Adrenal gland (tissue), 12 donors: ENCODE results near the gene FAM83D. TPM values are rescaled to one million over a fixed set of nuclear protein-coding genes. Genes with fewer than 3 reads are reported as not detected.

Experiments
- DNase-seq, 7 donors: peaks; one replicate each; pipeline ENCODE4 v3.0.0-alpha.2; 2019 to 2020
- H3K27ac ChIP-seq, 5 donors: fragments of 200-600 bp; sonication (generic) in 4 of 5; 1 replicate in 3 of 5; 2 replicates in 2 of 5; pipeline versions ENCODE4 v1.5.1 to v1.8.0; 2016 to 2020; ENCODE audit warnings: mild to moderate bottlenecking in 1 of 5
- H3K27me3 ChIP-seq: fragments of 200-600 bp; 2 replicates; pipeline ENCODE4 v1.8.0; 2021
- H3K36me3 ChIP-seq, 2 donors: fragments of 200-600 bp; replicated peaks in 1 of 2; 1 replicate in 1 of 2; 2 replicates in 1 of 2; pipeline versions ENCODE4 v1.5.1 to v1.8.0; 2018 to 2022
- H3K4me1 ChIP-seq, 2 donors: fragments of 200-600 bp; replicated peaks in 1 of 2; 1 replicate in 1 of 2; 2 replicates in 1 of 2; pipeline versions ENCODE4 v1.5.1 to v1.8.0; 2018 to 2021
- H3K4me3 ChIP-seq, 4 donors: fragments of 200-600 bp; sonication (generic) in 3 of 4; one replicate each; pipeline ENCODE4 v1.5.1; 2016 to 2018
- H3K9me3 ChIP-seq, 3 donors: fragments of 200-600 bp; sonication (generic) in 1 of 3; replicated peaks in 1 of 3; 1 replicate in 2 of 3; 2 replicates in 1 of 3; pipeline versions ENCODE4 v1.5.1 to v1.8.0; 2016 to 2021
- CTCF ChIP-seq, 6 experiments: fragments of 450-650 bp in 4 of 6; fragments of 200-600 bp in 2 of 6; sonication (generic) in 1 of 6; IDR thresholded peaks; 1 replicate in 5 of 6; 2 replicates in 1 of 6; pipeline versions ENCODE4 v1.5.1 to v1.8.0; 2016 to 2021; ENCODE audit warnings: antibody characterized with exemption in 6 of 6, mild to moderate bottlenecking in 2 of 6, moderate library complexity in 1 of 6
- POLR2A ChIP-seq, 2 donors: fragments of 450-650 bp; IDR thresholded peaks; one replicate each; pipeline ENCODE4 v1.6.1; 2017; ENCODE audit warnings: antibody characterized with exemption in 2 of 2, mild to moderate bottlenecking in 2 of 2, moderate library complexity in 1 of 2
- WGBS, 4 donors: extraction: QIAGEN DNeasy Blood & Tissue Kit in 2 of 4; methylation state at CpG; one replicate each; pipeline versions ENCODE4 v1.1.5 to v1.1.7; 2013 to 2017; 5-methylcytosine and 5-hydroxymethylcytosine counted together
- intact Hi-C, 2 donors: fragments of 100-400 bp; cut with DNase I; formaldehyde crosslinking; loops; one replicate each; pipeline versions ENCODE4 v1.14.1 to v1.15.0; 2022 to 2023
- polyA plus RNA-seq, 3 donors: library from polyadenylated mRNA; stranded (reverse); fragments of 200-250 nt in 2 of 3; fragments of 350-450 nt in 1 of 3; fragmentation: Illumina TruSeq in 1 of 3; extraction: RNeasy Lipid Tissue Mini Kit (QIAGEN cat#74804) in 1 of 3; gene quantifications; one replicate each; pipeline ENCODE4 v1.2.3, GENCODE V29; 2013 to 2014
- total RNA-seq, 9 donors: library from RNA; depleted of rRNA in 4 of 9; stranded (reverse); fragments of >200 nt in 4 of 9; fragments of 120-200 nt in 1 of 9; fragmentation: NEBNext Ultra II Directional in 1 of 9; extraction: Animal tissue kit (Norgen Biotek cat#: 25700) in 1 of 9; gene quantifications; one replicate each; pipeline versions ENCODE4 v1.1.0 to v1.2.4, GENCODE V29; 2013 to 2023
- donor health status: healthy with polysubstance abuse.
- donor health status: Bipolar disorder and iron deficiency.
- donor health status: DM: yes; HTN: yes; CAD: no.
- donor health status: DM: no; HTN: no; CAD: no.
- donor health status: DM: no; HTN: no; CAD: no.
- donor health status: DM: yes; HTN: yes; CAD: no.

The FAM83D gene
- total and polyA plus RNA-seq, 12 donors = 0.14 to 4.5 (median 0.72) TPM; not detected in 1

- WGBS, 4 donors = 67 to 78% (median 72%) methylated on average over 2 of the region's 2 CpGs
- Histone ChIP-seq H3K36me3 (no peaks in the 10 kb centered on the region), H3K4me1 (peaks cover 14 to 29% of the 10 kb centered on the region in 2 donors), H3K27me3 (no peaks in the 10 kb centered on the region), H3K9me3 (no peaks in the 10 kb centered on the region), H3K4me3 (no peak overlapping the region), H3K27ac (peak overlapping the region in 2 of 5 donors; percentile 46 to 52)
- TF ChIP-seq POLR2A (IDR thresholded peaks at IDR 0.05) (no peak), CTCF (IDR thresholded peaks at IDR 0.05) (no peak)
- no peak for DNase-seq
- intact Hi-C loops = no loop called here
Observed at GRCh38 chr20:38986663-38987062, 60.4 kb downstream of the FAM83D start.

GRCh38 chr20:38987777-38988176 is 61.6 kb downstream of the FAM83D start:
- Histone ChIP-seq H3K4me3 (no peak overlapping the region), H3K36me3 (no peaks in the 10 kb centered on the region), H3K9me3 (no peaks in the 10 kb centered on the region), H3K27ac (no peak overlapping the region), H3K4me1 (peaks cover 14 to 29% of the 10 kb centered on the region in 2 donors), H3K27me3 (no peaks in the 10 kb centered on the region)
- WGBS, 4 donors = 81 to 85% (median 82%) methylated on average over 4 of the region's 4 CpGs
- DNase-seq = no peak
- no peak for TF ChIP-seq POLR2A (IDR thresholded peaks at IDR 0.05)
- no peak for TF ChIP-seq CTCF (IDR thresholded peaks at IDR 0.05)
- intact Hi-C loops = no loop called here

- TF ChIP-seq POLR2A (IDR thresholded peaks at IDR 0.05) (no peak), CTCF (IDR thresholded peaks at IDR 0.05) (no peak)
- 89 to 100% (median 99%) methylated on average over 1 of the region's 1 CpG for WGBS, 4 donors
- no peaks in the 10 kb centered on the region for H3K36me3 ChIP-seq
- no peak overlapping the region for H3K4me3 ChIP-seq
- no peaks in the 10 kb centered on the region for H3K27me3 ChIP-seq
- no peak overlapping the region for H3K27ac ChIP-seq
- no peak for DNase-seq
- H3K9me3 ChIP-seq = no peaks in the 10 kb centered on the region
- peaks cover 4 to 14% of the 10 kb centered on the region in 2 donors for H3K4me1 ChIP-seq
- intact Hi-C loops = no loop called here
Observed at GRCh38 chr20:38990728-38991127, 64.5 kb downstream of the FAM83D start.

GRCh38 chr20:38991814-38992704 is 65.8 kb downstream of the FAM83D start:
- Histone ChIP-seq H3K4me1 (peaks cover 0 to under 1% of the 10 kb centered on the region in 2 donors), H3K4me3 (no peak overlapping the region), H3K27ac (no peak overlapping the region), H3K36me3 (no peaks in the 10 kb centered on the region), H3K27me3 (no peaks in the 10 kb centered on the region), H3K9me3 (no peaks in the 10 kb centered on the region)
- TF ChIP-seq POLR2A (IDR thresholded peaks at IDR 0.05) = no peak
- TF ChIP-seq CTCF (IDR thresholded peaks at IDR 0.05) = no peak
- intact Hi-C loops = no loop called here
- WGBS, 4 donors = 78 to 87% (median 83%) methylated on average over 5 of the region's 5 CpGs
- DNase-seq = no peak
